Activated CD4-positive, alpha-beta memory T cell treated with anti-CD3 and anti-CD28 coated beads for 36 hours (primary cell): ENCODE data around the gene ASCL2. TPM values are rescaled to one million over a fixed set of nuclear protein-coding genes. Genes with fewer than 3 reads are reported as not detected.

Experiments
- CTCF ChIA-PET: fragments of 350-600 bp; sonication (Branson Sonifier 250); formaldehyde crosslinking; loops from one replicate; lab custom pipeline; 2021; ENCODE audit warnings: antibody characterized with exemption, inconsistent platforms; lab: Charles Lee
- POLR2A ChIA-PET: fragments of 350-600 bp; sonication (Branson Sonifier 250); formaldehyde crosslinking; loops from one replicate; lab custom pipeline; 2021; ENCODE audit warnings: antibody characterized with exemption; lab: Charles Lee
- DNase-seq: peaks from one replicate; pipeline ENCODE4 v3.0.0-alpha.2; 2020
- H3K27ac Mint-ChIP-seq: one replicate; pipeline ENCODE4 v1.8.0; 2021; ENCODE audit warnings: mixed read lengths
- H3K27me3 Mint-ChIP-seq: one replicate; pipeline ENCODE4 v1.8.0; 2021; ENCODE audit warnings: mixed read lengths
- H3K36me3 Mint-ChIP-seq: one replicate; pipeline ENCODE4 v1.8.0; 2021; ENCODE audit warnings: mixed read lengths
- H3K4me1 Mint-ChIP-seq: one replicate; pipeline ENCODE4 v1.8.0; 2021; ENCODE audit warnings: low read depth, mixed read lengths
- H3K4me3 Mint-ChIP-seq: one replicate; pipeline ENCODE4 v1.8.0; 2021; ENCODE audit warnings: mild to moderate bottlenecking, mixed read lengths
- H3K9me3 Mint-ChIP-seq: one replicate; pipeline ENCODE4 v1.8.0; 2021; ENCODE audit warnings: mixed read lengths
- intact Hi-C: fragments of 100-400 bp; cut with micrococcal nuclease; formaldehyde crosslinking; loops from one replicate; pipeline ENCODE4 v1.15.1; 2023
- total RNA-seq, 2 experiments: library from RNA; stranded (reverse); gene quantifications; one replicate each; pipeline ENCODE4 v1.2.3, GENCODE V29; 2021

The ASCL2 gene
- total RNA-seq, 2 experiments from 2014 or later: 1.5 to 2.0 TPM

- Mint-ChIP-seq H3K4me1 (peaks cover under 1% of the 10 kb centered on the region), H3K27ac (no peak overlapping the region), H3K36me3 (peaks cover 6% of the 10 kb centered on the region), H3K4me3 (no peak overlapping the region), H3K9me3 (peaks cover 9% of the 10 kb centered on the region), H3K27me3 (peaks cover 37% of the 10 kb centered on the region)
- ChIA-PET CTCF (interaction anchor here (1.0 kb wide), 1 partner anchor 30 kb away, joined by 3 read pairs; no protein-coding TSS in a partner anchor), POLR2A (no interaction called here)
- DNase-seq: no peak
- intact Hi-C loops: no loop called here
Observed at GRCh38 chr11:2275334-2276279, 5.2 kb upstream of the ASCL2 start.

- DNase-seq: no peak
- Mint-ChIP-seq H3K36me3 (no peaks in the 10 kb centered on the region), H3K9me3 (no peaks in the 10 kb centered on the region), H3K4me3 (no peak overlapping the region), H3K27me3 (peaks cover 39% of the 10 kb centered on the region), H3K4me1 (peaks cover 3% of the 10 kb centered on the region), H3K27ac (no peak overlapping the region)
- ChIA-PET POLR2A (no interaction called here), CTCF (no interaction called here)
- intact Hi-C loops: no loop called here
Observed at GRCh38 chr11:2273771-2274170, 3.4 kb upstream of the ASCL2 start.

DNA sequence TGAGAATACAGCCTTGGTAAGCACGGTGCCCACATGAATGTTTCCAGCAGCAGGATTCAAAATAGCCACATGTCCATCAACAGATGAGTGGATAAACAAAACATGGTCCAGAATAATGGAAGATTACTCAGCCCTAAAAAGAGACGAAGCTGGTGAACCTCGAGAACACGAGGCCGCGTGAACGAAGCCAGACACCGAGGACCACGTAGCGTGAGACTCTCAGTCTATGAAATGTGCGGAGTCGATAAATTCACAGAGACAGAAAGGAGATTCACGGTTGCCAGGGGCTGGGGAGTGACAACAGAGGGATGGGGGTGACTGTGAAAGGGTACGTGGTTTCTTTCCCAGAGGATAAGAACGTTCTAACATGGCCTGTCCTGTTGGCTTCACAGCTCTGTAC, 2.9 kb upstream of the ASCL2 start:
- H3K27ac Mint-ChIP-seq: no peak overlapping the region
- intact Hi-C loops: no loop called here
- peaks cover 43% of the 10 kb centered on the region for H3K27me3 Mint-ChIP-seq
- POLR2A ChIA-PET: no interaction called here
- CTCF ChIA-PET: no interaction called here
- no peak overlapping the region for H3K4me3 Mint-ChIP-seq
- H3K36me3 Mint-ChIP-seq: no peaks in the 10 kb centered on the region
- peaks cover 7% of the 10 kb centered on the region for H3K4me1 Mint-ChIP-seq
- H3K9me3 Mint-ChIP-seq: no peaks in the 10 kb centered on the region
- DNase-seq: no peak

GRCh38 chr11:2272946-2273280, 2.5 kb upstream of the ASCL2 start:
- Mint-ChIP-seq H3K27ac (no peak overlapping the region), H3K9me3 (no peaks in the 10 kb centered on the region), H3K4me1 (peaks cover 10% of the 10 kb centered on the region), H3K36me3 (no peaks in the 10 kb centered on the region), H3K4me3 (no peak overlapping the region), H3K27me3 (peaks cover 45% of the 10 kb centered on the region)
- ChIA-PET CTCF (no interaction called here), POLR2A (no interaction called here)
- intact Hi-C loops: no loop called here
- DNase-seq: no peak

- peaks cover 43% of the 10 kb centered on the region for H3K27me3 Mint-ChIP-seq
- H3K9me3 Mint-ChIP-seq: no peaks in the 10 kb centered on the region
- H3K36me3 Mint-ChIP-seq: no peaks in the 10 kb centered on the region
- intact Hi-C loops: no loop called here
- no peak overlapping the region for H3K27ac Mint-ChIP-seq
- CTCF ChIA-PET: no interaction called here
- no peak overlapping the region for H3K4me3 Mint-ChIP-seq
- no peak for DNase-seq
- POLR2A ChIA-PET: no interaction called here
- peaks cover 16% of the 10 kb centered on the region for H3K4me1 Mint-ChIP-seq
Observed at GRCh38 chr11:2272228-2272945, 2.0 kb upstream of the ASCL2 start.

- no peak for DNase-seq
- Mint-ChIP-seq H3K27me3 (peaks cover 40% of the 10 kb centered on the region), H3K9me3 (no peaks in the 10 kb centered on the region), H3K4me3 (peak overlapping the region; percentile 29), H3K27ac (no peak overlapping the region), H3K4me1 (peaks cover 21% of the 10 kb centered on the region), H3K36me3 (no peaks in the 10 kb centered on the region)
- ChIA-PET CTCF (no interaction called here), POLR2A (no interaction called here)
- intact Hi-C loops: no loop called here
Observed at GRCh38 chr11:2271327-2272227, 1.2 kb upstream of the ASCL2 start.

DNA sequence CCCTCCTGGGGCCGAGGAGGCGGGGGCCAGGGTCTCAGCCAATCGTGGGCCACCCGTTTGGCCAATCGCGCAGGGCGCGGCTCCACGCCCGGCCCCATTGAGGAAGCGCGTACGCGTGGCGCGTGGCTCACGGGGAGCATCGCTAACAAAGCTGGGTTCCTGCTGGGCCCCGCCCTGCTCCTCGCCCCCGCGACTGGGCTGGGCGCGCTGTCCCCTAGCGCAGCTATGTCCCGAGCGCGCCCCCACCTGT, 614 bp upstream of the ASCL2 start:
- DNase-seq: peak; percentile 41
- Mint-ChIP-seq H3K9me3 (no peaks in the 10 kb centered on the region), H3K4me3 (no peak overlapping the region), H3K27ac (no peak overlapping the region), H3K27me3 (peaks cover 40% of the 10 kb centered on the region), H3K4me1 (peaks cover 27% of the 10 kb centered on the region), H3K36me3 (no peaks in the 10 kb centered on the region)
- intact Hi-C loops: no loop called here
- ChIA-PET CTCF (no interaction called here), POLR2A (no interaction called here)

DNA sequence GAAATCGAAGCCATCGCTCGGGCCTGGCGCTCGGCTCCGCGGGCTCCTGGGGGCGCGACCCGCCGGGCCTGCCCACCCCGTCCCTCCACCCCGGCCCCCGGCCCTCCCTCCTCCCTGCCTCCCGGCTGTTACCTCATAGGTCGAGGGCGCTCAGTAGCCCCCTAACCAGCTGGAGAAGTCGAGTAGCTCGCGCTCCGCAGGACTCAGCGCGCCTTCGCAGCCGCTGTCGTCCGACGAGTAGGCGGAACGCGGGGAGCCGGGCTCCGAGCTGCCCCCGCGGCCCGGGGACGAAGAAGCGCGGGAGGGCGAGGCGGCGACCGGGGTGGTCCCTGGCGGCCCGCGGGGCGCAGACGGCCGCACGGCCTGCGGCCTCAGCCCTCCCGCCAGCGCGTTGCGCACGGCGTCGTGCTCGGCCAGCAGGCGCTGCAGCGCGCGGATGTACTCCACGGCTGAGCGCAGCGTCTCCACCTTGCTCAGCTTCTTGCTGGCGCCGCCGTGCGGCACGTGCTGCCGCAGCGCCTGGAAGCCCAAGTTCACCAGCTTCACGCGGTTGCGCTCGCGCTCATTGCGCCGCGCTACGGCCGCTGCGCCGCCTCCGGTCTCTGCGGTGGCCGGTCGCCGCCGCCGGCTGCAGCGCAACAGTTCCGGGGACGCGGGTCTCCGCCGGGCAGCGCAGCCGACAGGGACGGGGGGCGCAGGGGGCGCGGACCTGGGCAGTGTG, 627 bp downstream of the ASCL2 start:
- intact Hi-C loops: loop anchor here (1.0 to 5.0 kb wide), 5 partner anchors 31 to 417 kb away; partner anchors contain the start of genes C11orf21, LSP1 and TSSC4
- Mint-ChIP-seq H3K27ac (no peak overlapping the region), H3K4me3 (peak overlapping the region; percentile 52), H3K9me3 (no peaks in the 10 kb centered on the region), H3K4me1 (peaks cover 36% of the 10 kb centered on the region), H3K27me3 (peaks cover 38% of the 10 kb centered on the region), H3K36me3 (no peaks in the 10 kb centered on the region)
- CTCF ChIA-PET: interaction anchor here (1.1 to 3.7 kb wide), 4 partner anchors 32 to 150 kb away, joined by 3 to 17 read pairs (median 7); partner anchors contain the start of genes C11orf21 and TSPAN32
- POLR2A ChIA-PET: interaction anchor here (1.0 to 2.0 kb wide), 3 partner anchors 31 to 107 kb away, joined by 4 to 7 read pairs (median 5); partner anchors contain the start of genes C11orf21, CD81 and TSPAN32
- DNase-seq: peak; percentile 65

DNA sequence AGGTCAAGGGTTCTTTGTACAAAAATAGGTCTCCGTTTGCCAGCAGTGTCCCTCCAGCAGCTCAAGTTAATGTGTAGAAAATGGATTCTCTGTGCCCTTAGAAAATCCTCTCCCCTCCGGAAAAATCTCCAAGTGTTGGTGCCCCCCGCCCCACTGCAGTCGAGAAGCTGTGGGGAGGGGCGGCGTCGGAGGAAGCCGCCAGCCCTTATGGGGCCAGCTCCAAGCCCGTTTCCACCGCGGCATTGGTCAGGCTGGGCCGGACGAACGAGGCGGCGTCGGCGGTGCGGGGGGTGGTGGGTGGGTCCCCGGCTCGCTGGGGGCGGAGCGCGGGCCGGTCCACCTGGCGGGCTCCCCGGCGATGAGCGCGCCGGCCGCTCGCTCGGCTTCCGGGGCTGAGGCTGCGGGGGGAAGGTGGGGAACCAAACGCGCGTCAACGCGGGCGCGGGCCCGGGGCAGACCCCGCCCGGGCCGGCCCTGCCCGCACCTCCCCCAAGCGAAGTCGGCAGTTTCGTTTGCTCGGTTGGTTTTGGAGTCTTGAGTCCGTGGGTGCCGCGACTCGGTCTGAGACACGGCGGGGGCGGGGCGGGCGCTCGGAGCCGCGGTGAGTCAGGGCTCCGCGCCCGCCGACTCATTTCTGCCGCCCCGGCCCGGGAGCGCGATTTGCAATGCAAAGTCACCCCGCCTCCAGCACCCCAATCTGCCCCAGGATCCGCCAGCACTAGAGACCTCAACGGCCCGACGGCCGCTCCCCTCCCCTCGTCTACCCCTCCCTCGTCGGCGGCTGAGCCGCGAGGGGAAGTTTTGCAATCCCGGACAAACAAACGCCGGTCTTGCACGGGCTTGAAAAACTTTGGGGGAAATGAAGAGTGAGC, 1.4 kb downstream of the ASCL2 start:
- POLR2A ChIA-PET: interaction anchor here (1.0 to 2.0 kb wide), 3 partner anchors 32 to 108 kb away, joined by 4 to 7 read pairs (median 5); partner anchors contain the start of genes C11orf21, CD81 and TSPAN32
- Mint-ChIP-seq H3K36me3 (no peaks in the 10 kb centered on the region), H3K4me1 (peaks cover 39% of the 10 kb centered on the region), H3K4me3 (peak overlapping the region; percentile 52), H3K9me3 (no peaks in the 10 kb centered on the region), H3K27ac (peak overlapping the region; percentile 18), H3K27me3 (peaks cover 33% of the 10 kb centered on the region)
- DNase-seq: peak; percentile 90
- CTCF ChIA-PET: interaction anchor here (1.1 to 3.7 kb wide), 4 partner anchors 33 to 151 kb away, joined by 3 to 17 read pairs (median 7); partner anchors contain the start of genes C11orf21 and TSPAN32
- intact Hi-C loops: loop anchor here (1.0 to 5.0 kb wide), 5 partner anchors 32 to 417 kb away; partner anchors contain the start of genes C11orf21, LSP1 and TSSC4
